NCI-H2081 (cell line): Measurements from ENCODE around the gene FGF22.
A peak's percentile ranks its signal among the peaks of the same experiment; 100 is the strongest.
"Not testable (repeated sequence)": the region's sequence is repeated elsewhere in the genome, so short reads cannot be mapped to it uniquely, and the experiment has no call there.

ENCODE experiments used
- DNase-seq, 2 experiments: peaks; one replicate each; lab custom pipeline; 2025; lab: John Stamatoyannopoulos, UW

Gene FGF22

DNA sequence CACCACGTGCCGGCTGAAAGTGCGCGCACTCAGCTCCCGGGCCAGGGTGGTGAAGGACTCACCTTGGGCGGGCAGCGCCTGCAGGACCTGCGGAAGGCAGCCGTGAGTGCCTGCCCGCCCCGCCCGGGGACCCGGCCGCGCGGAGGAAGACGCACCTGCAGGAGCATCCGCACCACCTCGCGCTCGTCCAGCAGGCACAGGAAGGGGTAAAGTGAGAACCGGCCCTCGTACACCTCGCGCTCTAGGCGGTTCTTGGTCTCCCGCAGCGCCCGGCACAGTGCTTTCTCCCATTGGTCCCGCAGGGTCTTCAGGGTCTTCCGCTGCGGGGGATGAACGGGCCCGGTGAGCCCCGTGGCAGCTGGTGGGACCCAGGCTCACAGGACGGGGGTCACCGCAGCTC is 17.0 kb upstream of the FGF22 start:
- DNase-seq: no peak

DNA sequence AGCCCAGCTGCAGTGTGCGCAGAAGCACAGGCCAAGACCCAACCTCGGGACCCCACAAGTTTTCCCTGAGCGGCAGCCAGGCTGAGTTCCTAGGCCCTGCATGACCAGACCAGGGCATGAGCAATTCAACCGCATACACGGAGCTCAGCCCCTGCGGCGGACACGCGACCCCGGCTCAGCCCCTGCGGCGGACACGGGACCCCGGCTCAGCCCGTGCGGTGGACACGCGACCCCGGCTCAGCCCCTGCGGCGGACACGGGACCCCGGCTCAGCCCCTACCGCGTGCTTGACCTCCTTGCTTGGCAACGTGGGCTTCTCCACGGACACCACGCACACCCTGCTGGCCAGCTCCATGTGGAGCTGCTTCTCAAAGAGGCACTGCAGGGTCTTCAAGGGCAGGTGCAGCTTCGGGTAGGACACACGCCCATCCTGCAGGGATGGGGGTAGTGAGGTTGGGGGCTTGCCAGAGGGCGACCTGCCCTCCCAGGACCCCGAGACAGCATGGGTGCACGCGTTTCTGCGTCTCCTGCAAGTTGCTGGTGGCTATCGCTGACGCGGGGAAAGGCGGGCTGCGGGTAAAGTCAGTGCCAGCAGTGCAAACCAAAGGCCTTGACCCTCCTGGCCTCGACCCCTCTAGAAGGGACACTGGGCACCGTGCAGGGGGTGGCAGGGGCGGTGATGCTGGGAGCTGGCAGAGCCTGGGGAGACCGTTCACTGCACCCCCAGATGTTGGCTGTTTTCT is 16.3 kb upstream of the FGF22 start:
- DNase-seq: no peak

DNA sequence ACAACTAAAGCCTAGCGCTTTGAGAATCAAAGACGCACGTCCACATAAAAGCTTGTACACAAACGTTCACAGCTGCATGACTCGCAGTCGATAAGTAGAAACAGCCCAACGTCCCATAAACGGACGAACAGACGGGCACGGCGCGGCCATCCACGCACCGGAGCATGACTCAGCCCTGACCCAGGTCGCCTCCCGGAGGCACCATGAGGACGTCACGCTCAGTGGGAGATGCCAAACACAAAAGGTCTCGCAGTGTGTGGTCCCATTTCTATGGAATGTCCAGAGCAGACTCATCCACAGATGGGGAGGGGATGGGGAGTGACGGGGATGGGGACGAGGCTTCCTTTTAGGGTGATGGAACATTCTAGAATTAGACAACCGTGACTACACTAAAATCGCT is 15.7 kb upstream of the FGF22 start:
- DNase-seq: no peak

DNA sequence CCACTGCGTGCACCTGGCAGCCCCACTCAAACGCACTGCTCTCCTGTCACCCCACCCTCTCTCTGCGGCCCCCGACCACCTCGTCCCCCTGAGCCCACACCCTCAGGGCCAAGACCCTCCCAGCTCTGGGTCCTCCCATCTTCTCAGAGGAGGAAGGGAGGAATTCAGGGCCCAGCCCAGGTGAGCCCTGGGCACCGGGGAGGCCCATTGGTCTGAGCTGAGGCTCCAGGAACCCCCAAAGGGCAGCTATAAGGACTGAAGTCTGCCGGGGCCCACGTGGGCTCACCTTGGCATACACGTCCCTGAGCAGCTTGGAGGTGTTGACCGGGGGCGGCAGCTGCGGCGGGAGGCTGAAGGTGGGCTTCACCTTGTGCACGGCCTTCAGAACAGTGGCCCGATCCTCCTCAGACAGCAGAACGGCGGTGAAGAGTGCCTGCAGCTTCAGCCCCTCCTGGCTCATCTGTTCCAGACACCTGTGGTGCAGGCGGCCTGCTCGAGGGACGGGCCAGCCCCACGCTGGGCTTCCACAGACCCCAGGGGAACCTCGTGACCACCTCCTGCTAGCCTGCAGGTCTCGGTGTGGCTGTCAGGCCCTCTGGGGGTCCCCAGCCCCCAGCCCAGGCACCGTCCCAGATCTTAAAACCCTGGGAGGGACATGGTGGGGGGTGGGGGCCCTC is 15.1 kb upstream of the FGF22 start:
- no peak for DNase-seq

DNA sequence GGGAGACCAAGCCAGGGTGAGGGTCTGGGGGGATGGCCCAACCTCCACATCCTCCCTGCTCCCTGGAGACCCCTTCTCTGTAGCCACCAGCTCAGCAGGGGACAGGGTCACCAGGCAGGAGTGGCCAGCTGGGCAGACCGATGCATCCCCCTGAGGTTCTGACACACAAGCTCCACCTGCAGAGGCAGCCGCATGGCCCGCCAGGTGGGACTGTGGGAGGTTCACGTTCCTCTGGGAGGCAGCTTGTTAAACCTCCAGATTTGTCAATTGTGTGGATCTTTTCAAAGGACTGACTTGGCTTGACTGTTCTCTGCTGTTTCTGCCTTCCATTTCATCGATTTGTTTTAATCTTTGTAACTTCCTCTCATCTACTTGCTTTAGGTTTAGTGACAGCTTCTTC is 14.4 kb upstream of the FGF22 start:
- DNase-seq: no peak

DNA sequence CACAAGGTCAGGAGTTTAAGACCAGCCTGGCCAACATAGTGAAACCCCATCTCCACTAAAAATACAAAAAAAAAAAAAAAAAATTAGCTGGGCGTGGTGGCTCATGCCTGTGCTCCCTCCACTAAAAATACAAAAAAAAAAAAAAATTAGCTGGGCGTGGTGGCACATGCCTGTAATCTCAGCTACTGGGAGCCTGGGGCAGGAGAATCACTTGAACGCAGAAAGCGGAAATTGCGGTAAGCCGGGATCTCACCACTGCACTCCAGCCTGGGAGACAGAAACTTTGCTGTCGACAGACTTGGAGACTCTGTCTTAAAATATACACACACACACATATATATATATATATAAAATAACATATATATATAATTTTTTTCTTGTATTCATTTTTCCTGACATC is 13.1 kb upstream of the FGF22 start:
- DNase-seq: not testable (repeated sequence)

DNA sequence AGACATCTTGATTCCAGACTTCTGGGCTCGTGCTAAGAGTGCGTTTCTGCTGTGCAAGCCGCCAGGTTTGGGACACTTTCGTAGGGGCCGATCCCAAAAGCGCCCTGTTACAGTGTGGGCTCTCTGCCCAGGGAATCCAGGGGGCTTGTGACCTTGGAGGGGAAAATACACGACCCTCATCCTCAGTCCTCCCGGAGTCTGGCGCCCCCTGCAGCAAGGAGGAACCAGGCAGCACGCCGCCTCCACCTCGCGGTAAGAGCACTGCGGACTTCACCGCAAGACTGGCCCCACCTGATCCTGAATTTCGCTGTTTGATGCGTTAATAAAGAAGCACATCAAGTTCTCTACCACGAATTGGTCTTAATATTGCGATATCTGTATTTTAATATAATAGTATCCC is 11.5 kb upstream of the FGF22 start:
- DNase-seq: no peak

DNA sequence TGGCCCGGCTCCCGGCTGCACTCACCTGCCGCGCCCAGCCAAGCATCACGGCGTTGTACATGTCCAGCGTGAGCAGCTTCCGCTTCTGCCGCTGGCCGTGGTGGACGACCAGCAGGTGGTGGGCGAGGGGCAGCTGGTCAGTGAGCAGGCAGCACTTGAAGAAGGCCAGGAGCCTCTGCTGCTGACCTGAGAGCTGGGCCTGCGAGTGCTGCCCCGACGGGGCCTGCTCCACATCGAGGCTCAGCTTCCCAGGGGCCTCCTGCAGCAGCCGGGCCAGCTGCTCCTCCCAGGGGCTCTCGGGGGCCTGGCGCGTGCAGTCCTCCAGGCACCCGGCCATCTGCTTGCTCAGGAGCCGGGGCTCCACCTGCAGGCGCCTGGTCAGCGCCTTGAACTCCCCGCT is 10.2 kb upstream of the FGF22 start:
- DNase-seq: peak; percentile 36 to 61

DNA sequence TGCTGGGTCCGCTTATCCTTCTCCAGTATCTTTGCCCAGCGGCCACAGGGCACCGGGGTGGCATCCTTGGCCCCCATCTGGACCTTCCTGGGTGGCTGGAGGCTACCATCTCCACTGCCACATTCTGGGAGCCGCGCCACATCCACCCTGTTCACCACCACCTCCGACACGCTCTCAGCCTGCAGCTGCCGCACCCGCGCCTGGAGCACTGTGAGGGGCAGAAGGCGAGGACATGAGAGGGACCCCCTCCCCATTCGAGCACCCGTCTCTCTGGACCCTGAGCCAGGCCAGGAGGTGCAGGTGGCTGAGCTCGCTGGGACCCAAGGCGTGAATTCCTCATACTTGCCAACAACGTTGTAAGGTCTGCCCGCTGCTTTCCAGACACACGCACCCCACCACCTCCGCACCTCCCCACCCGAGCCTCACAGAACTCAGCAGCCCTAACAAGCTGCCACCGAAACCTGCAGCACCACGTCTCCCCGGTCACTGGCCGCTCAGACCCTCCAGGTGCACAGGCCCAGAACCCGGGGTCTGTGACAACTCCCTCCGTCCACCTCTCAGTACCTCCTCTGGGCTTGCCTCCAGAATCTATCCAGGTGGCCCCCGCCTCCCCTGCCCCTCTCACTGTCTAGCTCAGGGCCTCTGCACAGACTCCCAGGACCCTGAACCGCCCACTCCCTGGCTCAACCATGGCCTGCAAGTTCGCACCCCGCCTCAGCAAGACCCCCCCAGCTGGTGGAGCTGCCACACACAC is 9.5 kb upstream of the FGF22 start:
- no peak for DNase-seq

DNA sequence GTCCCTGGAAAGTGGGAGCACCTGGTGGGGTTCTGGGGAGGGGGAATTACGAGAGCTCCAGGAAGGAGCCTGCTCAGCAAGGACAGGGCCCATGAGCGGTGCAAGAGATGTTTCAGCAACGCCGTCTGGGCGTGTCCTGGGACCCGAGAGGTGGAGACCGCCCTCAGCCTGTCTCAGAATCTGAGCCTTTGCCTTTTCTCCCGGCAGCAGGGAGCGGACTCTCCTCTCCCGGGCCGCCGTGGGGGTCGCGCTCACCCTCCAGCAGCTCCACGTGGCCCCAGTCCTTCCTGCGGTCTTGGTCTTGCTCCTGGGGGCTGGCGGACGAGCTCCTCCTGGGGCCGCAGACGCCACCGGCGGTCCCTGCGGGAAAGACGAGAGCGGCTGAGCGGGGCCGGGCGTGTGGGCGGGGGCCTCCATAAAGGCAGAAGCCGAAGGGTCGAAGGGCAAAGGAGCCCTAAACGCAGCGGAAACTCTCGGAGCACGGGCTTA is 7.1 kb upstream of the FGF22 start:
- DNase-seq: peak; percentile 4 to 22

DNA sequence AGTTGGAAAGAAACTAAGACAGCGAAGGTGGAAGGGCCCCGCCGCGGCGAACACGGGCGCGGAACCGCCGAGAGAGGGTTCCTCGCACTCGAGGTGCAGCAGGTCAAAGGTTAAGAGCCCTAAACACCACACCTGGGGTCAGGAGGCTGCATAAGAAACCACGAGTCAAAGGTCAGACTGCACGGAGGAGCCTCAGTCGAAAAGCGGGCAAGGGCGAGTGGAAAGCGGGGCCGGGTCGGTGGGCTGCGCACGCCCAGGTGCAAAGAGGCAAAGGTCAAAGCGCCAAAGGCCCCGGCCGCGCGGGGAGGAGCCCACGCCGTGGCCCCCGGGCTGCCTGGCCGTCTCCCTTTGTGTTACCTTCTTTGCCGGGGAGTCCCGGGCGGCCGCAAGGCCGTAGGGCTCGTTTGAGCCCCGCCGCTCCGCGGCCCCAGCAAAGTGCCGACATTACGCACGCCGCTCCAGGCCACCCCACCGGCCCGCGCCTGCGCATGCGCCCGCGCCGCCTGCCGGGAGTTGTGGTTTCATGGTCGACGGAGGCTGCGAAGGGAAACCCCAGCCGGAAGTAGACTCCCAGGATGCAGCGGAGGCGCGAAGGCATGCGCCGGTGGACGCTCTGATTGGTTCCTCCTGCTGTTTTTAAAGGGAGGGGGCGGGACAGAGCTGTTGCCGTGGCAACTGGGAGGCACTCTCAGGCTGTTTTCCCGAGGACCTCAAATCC is 6.5 kb upstream of the FGF22 start, which contains the start of gene POLRMT:
POLRMT (minus strand) TSS at position 470 of the 718 bp plus-strand sequence; CDS start at position 445, 25 bp downstream.
- peak; percentile 96 to 97 for DNase-seq

DNA sequence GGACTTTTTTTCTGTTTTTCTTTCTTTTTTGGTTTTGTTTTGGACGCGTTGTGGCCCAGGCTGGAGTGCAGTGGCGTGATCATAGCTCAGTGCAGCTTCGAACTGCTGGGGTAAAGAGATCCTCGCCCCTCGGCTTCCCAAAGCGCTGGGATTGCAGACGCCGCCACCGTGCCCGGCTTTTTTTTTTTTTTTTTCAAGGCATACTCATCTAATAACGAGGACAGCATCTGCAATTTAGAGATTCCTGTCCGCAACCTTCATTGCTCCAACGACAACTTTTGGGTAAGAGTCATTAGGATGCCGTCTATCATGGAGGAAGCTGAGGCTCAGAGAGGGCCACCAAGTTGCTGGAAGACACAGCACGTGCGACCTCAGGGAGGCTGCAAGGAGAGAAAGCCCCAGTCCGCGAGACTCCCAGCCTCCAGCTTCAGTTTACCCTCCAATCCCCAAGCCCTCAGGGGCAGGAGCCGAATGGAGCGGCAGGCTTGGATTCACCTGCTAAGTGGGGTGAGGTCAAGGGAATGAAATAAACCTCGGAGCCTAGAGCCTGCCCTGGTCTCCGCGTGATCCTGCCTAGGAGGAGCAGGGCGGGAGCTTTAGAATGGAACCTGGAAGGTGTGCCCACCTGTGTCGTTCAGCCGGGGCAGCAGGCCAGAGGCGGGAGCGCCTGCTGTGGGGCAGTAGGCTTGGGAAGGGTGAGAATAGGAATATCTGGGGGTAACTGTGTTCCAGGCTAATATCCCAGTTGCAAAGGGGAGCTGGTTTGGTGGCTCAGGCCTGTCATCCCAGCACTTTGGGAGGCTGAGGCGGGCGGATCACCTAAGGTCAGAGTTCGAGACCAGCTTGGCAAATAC is 5.7 kb upstream of the FGF22 start:
- no peak for DNase-seq

DNA sequence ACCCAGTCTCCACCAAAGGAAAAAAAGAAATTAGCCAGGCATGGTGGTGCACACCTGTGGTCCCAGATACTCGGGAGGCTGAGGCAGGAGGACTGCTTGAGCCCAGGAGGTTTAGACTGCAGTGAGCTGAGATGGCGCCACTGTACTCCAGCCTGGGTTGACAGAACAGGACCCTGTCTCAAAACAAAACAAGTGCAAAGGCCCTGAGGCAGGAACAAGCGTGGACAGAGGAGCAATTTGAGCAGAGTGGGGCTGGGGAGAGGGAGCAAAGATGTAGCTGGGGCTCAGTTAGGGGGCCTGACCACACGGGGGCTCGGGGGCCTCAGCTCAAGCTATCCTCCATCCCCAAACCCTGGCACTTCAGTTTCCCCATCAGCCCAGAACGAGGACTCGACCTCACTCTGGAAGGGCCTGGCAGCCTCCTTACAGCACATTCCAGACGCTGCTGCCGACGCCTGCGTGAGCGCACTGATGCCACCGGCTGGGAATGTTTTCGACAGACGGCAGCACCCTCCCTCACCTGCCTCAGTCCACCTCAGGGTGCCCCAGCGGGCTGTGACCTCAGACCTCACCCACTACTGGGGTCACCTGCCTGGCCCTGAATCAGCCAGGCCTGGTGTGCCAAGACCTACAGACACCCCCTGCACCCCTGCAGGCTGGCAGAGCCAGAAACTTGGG is 4.6 kb upstream of the FGF22 start:
- no peak for DNase-seq

DNA sequence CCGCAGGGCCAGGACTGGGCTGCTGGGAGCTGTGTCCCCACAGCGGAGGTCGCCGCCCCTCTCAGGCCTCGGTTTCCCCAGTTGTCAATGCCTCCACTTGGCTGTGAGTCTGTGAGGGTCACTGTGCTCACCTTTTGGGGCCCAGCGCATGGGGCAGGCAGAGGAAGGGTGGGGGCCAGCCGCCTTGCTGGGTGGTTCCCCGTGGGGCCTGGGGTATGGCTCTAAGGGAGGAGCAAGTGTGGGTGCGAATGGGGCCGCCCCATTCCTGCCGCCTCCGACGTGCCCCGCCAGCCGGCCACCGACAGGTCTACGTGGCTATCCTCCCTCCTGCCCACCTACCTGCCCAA is 800 bp upstream of the FGF22 start:
- no peak for DNase-seq

DNA sequence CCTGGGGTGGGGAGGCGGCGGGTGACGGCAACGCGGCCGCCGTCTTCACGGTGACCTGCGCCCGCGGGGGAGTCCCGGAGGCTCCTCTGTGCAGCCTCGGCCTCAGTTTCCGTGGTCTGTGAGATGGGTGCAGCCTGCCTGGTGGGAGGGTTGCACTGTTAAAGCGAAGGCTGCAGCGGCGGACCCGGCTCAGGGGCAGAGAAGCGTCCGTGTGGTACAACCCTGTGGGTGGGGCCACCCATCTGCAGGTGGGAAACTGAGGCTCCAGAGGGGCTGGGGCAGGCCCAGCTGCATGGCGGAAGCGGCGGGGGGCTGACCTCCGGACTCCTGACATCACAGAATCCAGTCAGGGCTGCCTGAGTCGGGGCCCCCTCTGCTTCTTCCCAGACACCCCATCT is 481 bp downstream of the FGF22 start:
- no peak for DNase-seq

DNA sequence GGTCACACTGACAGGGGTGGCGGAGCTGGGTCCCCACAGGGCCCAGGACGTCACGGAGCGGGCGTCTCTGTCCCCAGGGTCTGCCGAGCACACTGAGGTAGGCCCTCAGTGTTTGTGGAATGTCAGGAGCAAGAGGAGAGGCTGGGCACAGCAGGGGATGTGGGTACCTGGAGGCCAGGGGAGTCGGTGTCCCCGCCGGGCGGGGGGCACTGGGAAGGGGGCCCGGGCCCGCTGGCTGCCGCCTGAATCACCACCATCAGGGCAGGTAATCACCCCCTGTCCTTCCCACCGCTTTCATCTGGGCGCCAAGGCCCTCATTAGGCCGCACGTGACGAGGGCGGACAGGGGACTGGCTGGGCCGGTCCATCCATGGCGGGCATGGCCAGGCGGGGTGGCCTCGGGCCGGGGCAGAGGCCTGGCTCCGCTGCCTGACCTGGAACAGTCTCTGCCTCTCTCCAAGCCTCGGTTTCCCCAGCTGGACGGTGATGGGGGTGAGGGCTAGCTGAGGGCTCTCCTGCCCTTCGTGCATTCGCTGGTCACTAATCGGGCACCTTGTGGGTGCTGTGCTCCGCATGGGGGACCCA is 1.0 kb downstream of the FGF22 start:
- no peak for DNase-seq

DNA sequence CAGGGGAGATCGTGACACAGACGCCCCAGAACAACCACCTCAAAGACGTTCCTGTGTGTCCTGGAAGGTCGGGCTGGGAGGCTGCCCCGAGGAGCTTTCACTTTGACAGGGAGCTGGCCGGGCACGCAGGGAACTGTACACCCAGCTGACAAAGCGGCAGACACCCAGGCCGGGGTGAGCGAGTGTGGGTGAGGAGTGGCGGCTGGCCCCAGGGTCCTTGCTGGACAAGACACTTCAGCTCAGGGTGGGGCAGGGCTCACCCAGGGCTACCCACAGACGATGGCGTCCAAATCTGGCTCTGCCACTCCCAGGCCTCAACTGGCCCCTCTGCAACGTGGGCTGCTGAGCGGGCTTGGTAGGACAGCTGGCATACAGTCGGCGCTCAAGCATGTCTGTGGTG is 2.0 kb downstream of the FGF22 start:
- DNase-seq: no peak

DNA sequence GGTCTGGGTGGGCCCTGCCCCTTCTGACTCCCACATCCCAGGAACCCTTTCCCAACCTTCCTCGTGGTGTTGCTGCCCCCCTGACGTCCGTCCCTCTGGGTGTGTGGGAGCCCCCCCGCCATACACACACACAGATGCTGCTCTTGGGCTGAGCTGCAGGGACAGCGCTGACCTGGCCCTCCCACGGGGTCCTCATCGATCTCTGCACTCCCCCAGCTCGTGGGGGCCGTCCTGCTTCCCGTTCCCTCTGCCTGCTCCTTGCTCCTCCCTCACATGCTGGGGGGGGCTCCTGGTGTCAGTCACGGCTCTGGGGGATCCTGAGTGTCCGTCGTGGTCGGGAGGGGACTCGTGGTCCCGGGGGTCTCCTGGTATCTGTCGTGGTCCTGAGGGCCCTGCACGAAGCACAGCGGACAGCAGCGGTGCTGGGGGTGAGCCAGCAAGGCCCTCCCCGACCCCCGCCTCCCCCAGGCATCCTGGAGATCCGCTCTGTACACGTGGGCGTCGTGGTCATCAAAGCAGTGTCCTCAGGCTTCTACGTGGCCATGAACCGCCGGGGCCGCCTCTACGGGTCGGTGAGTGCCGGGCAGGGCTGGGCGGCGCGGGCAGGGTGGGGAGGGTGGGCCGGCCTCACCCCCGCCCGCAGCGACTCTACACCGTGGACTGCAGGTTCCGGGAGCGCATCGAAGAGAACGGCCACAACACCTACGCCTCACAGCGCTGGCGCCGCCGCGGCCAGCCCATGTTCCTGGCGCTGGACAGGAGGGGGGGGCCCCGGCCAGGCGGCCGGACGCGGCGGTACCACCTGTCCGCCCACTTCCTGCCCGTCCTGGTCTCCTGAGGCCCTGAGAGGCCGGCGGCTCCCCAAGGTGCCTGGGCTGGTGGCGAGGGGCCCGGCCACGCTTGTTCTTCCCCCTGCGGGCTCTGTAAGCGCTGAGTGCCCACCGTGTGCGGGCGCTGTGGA is 3.4 kb downstream of the FGF22 start:
- no peak for DNase-seq

DNA sequence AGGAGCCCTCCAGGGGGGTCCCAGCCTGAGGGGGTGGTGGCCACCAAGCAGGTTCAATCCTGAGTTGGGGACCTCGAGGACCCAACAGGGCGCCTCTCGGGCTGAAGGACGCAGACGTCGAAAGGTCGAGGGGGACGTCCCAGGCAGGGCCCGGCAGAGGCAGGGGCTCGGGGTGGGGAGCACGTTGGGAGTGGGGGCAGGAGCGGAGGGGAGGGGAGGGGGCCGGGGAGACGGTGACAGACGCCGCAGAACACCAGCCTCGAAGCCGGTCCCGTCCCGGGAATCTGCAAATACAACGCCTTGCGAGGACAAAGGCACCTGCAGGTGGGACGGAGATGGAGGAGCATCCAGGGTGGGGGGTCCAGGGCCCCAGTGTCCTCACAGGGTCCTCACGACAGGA is 4.1 kb downstream of the FGF22 start:
- no peak for DNase-seq
